Panc1 (cell line): ENCODE data around the gene FSTL4. TPM values are rescaled to one million over a fixed set of nuclear protein-coding genes. Genes with fewer than 3 reads are reported as not detected.

Experiments used
- ATAC-seq: fragments of 200-7000 bp; cut with Tn5 transposase; 2 replicates; pipeline ENCODE4 v1.9.1; 2020; ENCODE audit warnings: mild to moderate bottlenecking, moderate library complexity
- BruUV-seq: library from RNA; stranded (reverse); fragments of 400-500 nt; replicated peaks from 2 replicates; lab custom pipeline; 2021; lab: Mats Ljungman, UMichigan
- CTCF ChIA-PET: fragments of 300-600 bp; sonication (Branson Sonifier 250); formaldehyde crosslinking; loops from one replicate; lab custom pipeline; 2022; ENCODE audit warnings: antibody characterized with exemption; lab: Charles Lee
- POLR2A ChIA-PET: fragments of 300-600 bp; sonication (Branson Sonifier 250); formaldehyde crosslinking; loops from one replicate; lab custom pipeline; 2022; ENCODE audit warnings: antibody characterized with exemption; lab: Charles Lee
- DNase-seq: peaks from one replicate; pipeline ENCODE4 v3.0.0-alpha.2; 2010; ENCODE audit warnings: low read depth, low spot score
- H3K27ac ChIP-seq: 2 replicates; pipeline ENCODE4 v1.5.1; 2011; ENCODE audit warnings: mild to moderate bottlenecking, low read length, inconsistent platforms
- H3K27me3 ChIP-seq: fragments of 200-500 bp; sonication (Bioruptor generic); 2 replicates; pipeline ENCODE4 v1.6.0; 2014; ENCODE audit warnings: low read length, inconsistent platforms; ENCODE audit not compliant: control insufficient read depth, insufficient read depth
- H3K36me3 ChIP-seq: fragments of 200-500 bp; sonication (Bioruptor generic); 2 replicates; pipeline ENCODE4 v1.5.1; 2014; ENCODE audit warnings: inconsistent platforms, mild to moderate bottlenecking, low read length, moderate library complexity; ENCODE audit not compliant: control insufficient read depth, insufficient read depth
- H3K4me1 ChIP-seq: 2 replicates; pipeline ENCODE4 v1.5.1; 2011; ENCODE audit warnings: inconsistent platforms, mild to moderate bottlenecking, low read length, moderate library complexity; ENCODE audit not compliant: control insufficient read depth, insufficient read depth
- H3K4me3 ChIP-seq, 2 experiments: 2 replicates each; pipeline ENCODE4 v1.5.1; 2011 to 2012; ENCODE audit warnings: low read depth in 2 of 2, low read length in 2 of 2, mild to moderate bottlenecking in 2 of 2, inconsistent platforms in 1 of 2, moderate library complexity in 1 of 2
- H3K9me3 ChIP-seq: fragments of 200-500 bp; sonication (Bioruptor generic); 2 replicates; pipeline ENCODE4 v1.5.1; 2014; ENCODE audit warnings: low read depth, mild to moderate bottlenecking, inconsistent platforms, low read length, moderate library complexity; ENCODE audit not compliant: control insufficient read depth, insufficient read depth
- POLR2AphosphoS5 ChIP-seq: IDR thresholded peaks from 2 replicates; pipeline ENCODE4 v1.6.1; 2012; ENCODE audit warnings: mild to moderate bottlenecking, low read depth, low read length, moderate library complexity
- REST ChIP-seq, 2 experiments: IDR thresholded peaks; 2 replicates each; pipeline ENCODE4 v1.6.1; 2011 to 2012; ENCODE audit warnings: low read depth in 2 of 2, control low read depth in 1 of 2, low read length in 1 of 2, mild to moderate bottlenecking in 1 of 2, moderate library complexity in 1 of 2; ENCODE audit not compliant: insufficient read depth in 1 of 2
- SIN3A ChIP-seq: IDR thresholded peaks from 2 replicates; pipeline ENCODE4 v1.6.1; 2012; ENCODE audit warnings: low read depth, mild to moderate bottlenecking, low read length, moderate library complexity, borderline replicate concordance; ENCODE audit not compliant: insufficient read depth
- TCF7L2 ChIP-seq: IDR thresholded peaks from 2 replicates; pipeline ENCODE4 v1.6.1; 2011; ENCODE audit warnings: mild to moderate bottlenecking, low read depth, low read length, inconsistent platforms
- in situ Hi-C: cut with HindIII; loops from 2 replicates; pipeline ENCODE4 v1.10.0; 2016; ENCODE audit warnings: low sequenced_read_pairs, low pct_unique_long_range_greater_than_20kb
- intact Hi-C: fragments of 100-400 bp; cut with micrococcal nuclease; formaldehyde crosslinking; loops from one replicate; pipeline ENCODE4 v1.10.0; 2022; ENCODE audit not compliant: unreplicated experiment
- total RNA-seq: library from RNA; stranded (reverse); gene quantifications from one replicate; pipeline ENCODE4 v1.2.1, GENCODE V29; 2021; ENCODE audit not compliant: unreplicated experiment
- TF ChIP-seq, protein P1 (sequence below): fragments of 450-650 bp; IDR thresholded peaks from 2 replicates; pipeline ENCODE4 v1.5.1; 2017; ENCODE audit warnings: mild to moderate bottlenecking

FSTL4 gene
- total RNA-seq, 1 experiment from 2014 or later: 0.18 TPM

DNA sequence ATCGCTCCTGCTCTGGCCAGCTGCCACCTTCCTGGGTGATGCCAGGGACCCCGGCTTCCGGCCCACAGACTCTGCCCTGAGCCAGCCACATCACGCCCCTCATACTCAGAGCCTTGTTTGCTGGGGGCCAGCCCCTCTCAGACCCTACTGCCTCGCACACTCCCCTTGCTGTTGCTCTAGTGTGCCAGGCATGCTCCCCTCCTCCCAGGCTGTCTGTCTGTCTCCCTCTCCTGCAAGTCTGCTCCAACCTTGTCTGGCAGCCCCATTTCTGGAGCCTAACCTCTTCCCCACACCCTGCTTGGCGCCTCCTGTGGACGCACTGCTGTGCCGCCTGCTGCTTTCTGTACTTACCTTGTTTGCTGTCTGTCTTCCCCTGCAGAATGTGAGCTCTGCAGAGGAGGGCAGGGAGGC, 375.8 kb downstream of the FSTL4 start:
- H3K4me1 ChIP-seq: peaks cover 18% of the 10 kb centered on the region
- no peaks in the 10 kb centered on the region for H3K27me3 ChIP-seq
- ATAC-seq (no peak; the same call in 1 of the 2 replicates), DNase-seq (no peak)
- H3K27ac ChIP-seq: no peak overlapping the region
- ChIA-PET CTCF (no interaction called here), POLR2A (no interaction called here)
- intact Hi-C loops (no loop called here), in situ Hi-C loops (no loop called here)
- no peaks in the 10 kb centered on the region for H3K9me3 ChIP-seq
- TF ChIP-seq REST (IDR thresholded peaks at IDR 0.05; ENCODE audit: insufficient read depth in 1 of 2, low read depth in 2 of 2, low read length in 1 of 2) (no peak), TCF7L2 (no peak)
- TF ChIP-seq, protein P1, sequence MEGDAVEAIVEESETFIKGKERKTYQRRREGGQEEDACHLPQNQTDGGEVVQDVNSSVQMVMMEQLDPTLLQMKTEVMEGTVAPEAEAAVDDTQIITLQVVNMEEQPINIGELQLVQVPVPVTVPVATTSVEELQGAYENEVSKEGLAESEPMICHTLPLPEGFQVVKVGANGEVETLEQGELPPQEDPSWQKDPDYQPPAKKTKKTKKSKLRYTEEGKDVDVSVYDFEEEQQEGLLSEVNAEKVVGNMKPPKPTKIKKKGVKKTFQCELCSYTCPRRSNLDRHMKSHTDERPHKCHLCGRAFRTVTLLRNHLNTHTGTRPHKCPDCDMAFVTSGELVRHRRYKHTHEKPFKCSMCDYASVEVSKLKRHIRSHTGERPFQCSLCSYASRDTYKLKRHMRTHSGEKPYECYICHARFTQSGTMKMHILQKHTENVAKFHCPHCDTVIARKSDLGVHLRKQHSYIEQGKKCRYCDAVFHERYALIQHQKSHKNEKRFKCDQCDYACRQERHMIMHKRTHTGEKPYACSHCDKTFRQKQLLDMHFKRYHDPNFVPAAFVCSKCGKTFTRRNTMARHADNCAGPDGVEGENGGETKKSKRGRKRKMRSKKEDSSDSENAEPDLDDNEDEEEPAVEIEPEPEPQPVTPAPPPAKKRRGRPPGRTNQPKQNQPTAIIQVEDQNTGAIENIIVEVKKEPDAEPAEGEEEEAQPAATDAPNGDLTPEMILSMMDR: no peak
- H3K4me3 ChIP-seq: no peak overlapping the region
- no peaks in the 10 kb centered on the region for H3K36me3 ChIP-seq
- no TSS peak for BruUV-seq

GRCh38 chr5:133235696-133236426, 376.5 kb downstream of the FSTL4 start:
- CTCF ChIA-PET: interaction anchor here (0.6 kb wide), 1 partner anchor 79 kb away, joined by 4 read pairs; no protein-coding TSS in a partner anchor

More at GRCh38 chr5:133235696-133236426, 376.5 kb downstream of the FSTL4 start:
- TF ChIP-seq POLR2AphosphoS5 (no peak), SIN3A (no peak), TCF7L2 (no peak), REST (IDR thresholded peaks at IDR 0.05; ENCODE audit: insufficient read depth in 1 of 2, low read depth in 2 of 2, low read length in 1 of 2) (no peak)
- TF ChIP-seq, protein P1: no peak
- Histone ChIP-seq H3K4me1 (peaks cover 14% of the 10 kb centered on the region), H3K4me3 (no peak overlapping the region), H3K36me3 (no peaks in the 10 kb centered on the region), H3K9me3 (no peaks in the 10 kb centered on the region), H3K27me3 (no peaks in the 10 kb centered on the region), H3K27ac (no peak overlapping the region)
- POLR2A ChIA-PET: interaction anchor here (0.6 kb wide), 2 partner anchors 877 to 968 kb away, joined by 7 read pairs; no protein-coding TSS in a partner anchor
- in situ Hi-C loops: no loop called here
- intact Hi-C loops: no loop called here
- ATAC-seq (no peak), DNase-seq (no peak)
- no TSS peak for BruUV-seq
